GM12891 (cell line): ENCODE results near the gene REEP5.

ENCODE experiments used
- POLR2A ChIP-seq: IDR thresholded peaks from 2 replicates; pipeline ENCODE4 v1.6.1; 2011; ENCODE audit warnings: low read depth, low read length, control low read depth
- POLR2AphosphoS5 ChIP-seq: IDR thresholded peaks from 2 replicates; pipeline ENCODE4 v1.6.1; 2011; ENCODE audit warnings: low read depth, low read length, control low read depth
- POU2F2 ChIP-seq: IDR thresholded peaks from 2 replicates; pipeline ENCODE4 v1.6.1; 2011; ENCODE audit warnings: low read depth, mild to moderate bottlenecking, control low read depth, low read length, moderate library complexity

DNA sequence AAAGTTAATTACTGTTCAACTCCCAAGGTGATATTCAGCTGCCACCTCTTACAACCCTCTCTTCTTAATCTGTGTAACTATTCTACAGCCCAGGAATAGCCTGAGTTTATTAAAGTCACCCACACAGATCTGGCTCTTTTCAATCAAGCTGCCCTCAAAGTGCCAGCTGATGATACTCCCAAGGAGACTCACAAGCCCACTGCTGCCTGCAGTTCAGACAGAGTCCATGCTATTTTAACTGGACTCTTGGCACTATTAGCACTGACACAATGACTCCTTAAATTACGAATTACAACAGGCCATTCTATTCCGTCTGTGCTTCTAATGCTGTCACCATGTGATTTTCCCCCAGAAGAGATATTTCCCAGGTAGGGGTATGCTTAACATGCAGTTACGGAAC, 26.3 kb downstream of the REEP5 start:
- no peak for TF ChIP-seq POLR2AphosphoS5
- TF ChIP-seq POU2F2 = no peak
- no peak for TF ChIP-seq POLR2A
